Stimulated activated CD8-positive, alpha-beta memory T cell treated with anti-CD3 and anti-CD28 coated beads, Interleukin-15, amount 100 ng/mL, for 48 hours (primary cell): ENCODE data around the gene MRPL20.
"Not testable (repeated sequence)": the region's sequence is repeated elsewhere in the genome, so short reads cannot be mapped to it uniquely, and the experiment has no call there.

ENCODE experiments used
- DNase-seq, 2 donors: peaks; one replicate each; pipeline ENCODE4 v3.0.0-alpha.2; 2020; ENCODE audit warnings: low read depth in 2 of 2

MRPL20 gene

DNA sequence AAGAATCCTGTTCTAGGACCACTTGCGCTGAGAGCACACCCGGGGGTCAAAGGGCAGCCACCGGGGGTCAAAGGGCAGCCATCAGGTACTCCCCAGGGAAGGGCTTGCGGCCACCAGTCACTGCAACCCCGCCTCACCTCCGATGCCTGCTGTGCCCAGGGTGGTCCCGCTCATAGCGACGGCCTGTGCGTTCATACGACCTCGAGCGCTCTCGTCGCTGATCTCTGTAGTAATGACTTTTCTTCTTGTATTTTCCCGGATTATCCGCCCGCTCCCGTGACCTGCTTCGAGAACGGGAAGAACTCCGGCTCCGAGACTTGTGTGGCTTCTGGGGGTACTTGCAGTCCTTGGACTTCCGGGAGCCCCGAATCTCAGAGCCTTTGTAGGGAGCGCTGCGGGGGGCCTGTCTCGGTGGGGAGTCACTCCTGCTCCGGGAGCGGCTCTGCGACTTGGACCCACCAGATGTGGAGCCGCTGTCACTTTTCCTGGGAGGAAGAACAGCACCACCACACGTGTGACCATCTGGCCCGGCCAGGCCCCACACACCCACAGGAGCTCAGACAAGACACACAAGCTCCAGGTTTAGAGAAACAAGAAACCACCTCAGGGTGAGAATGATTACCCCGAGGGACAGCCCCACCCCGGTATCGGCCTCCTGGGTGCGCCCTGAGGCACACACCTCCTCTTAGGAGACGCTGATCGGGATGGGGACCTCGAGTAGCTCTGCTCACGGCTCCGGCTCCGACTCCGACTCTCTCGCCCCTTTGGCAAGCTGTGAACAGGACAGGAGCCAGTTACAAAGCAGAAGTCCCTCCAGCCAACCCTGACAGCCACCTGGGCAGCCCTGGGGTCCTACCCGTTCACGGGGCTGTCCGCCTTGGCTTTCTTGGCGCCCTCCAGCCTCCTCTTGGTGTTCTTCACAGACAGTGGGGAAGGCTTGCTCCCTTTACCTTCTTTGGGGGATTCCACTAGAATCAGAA lies 19.7 kb downstream of the MRPL20 start:
- DNase-seq: no peak

DNA sequence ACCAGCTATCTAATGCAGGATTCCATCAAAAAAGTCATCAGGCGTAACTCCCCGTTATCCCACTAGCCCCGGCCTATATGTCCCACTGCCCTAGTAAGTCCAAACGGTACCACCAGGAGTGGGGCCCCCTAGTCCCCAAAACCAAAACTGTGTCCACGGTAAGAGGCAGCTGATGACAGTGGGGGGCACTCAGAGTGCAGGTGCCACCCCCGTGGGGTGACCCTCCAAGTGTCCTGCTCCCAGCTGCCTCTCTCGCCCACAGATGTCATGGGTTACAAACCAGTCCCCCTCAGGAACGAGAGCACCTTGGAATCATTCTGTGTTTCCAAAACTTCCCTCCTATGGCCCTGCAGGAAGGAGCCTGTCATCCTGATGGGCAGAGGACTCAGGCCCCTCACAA lies 21.2 kb downstream of the MRPL20 start:
- DNase-seq: no peak

DNA sequence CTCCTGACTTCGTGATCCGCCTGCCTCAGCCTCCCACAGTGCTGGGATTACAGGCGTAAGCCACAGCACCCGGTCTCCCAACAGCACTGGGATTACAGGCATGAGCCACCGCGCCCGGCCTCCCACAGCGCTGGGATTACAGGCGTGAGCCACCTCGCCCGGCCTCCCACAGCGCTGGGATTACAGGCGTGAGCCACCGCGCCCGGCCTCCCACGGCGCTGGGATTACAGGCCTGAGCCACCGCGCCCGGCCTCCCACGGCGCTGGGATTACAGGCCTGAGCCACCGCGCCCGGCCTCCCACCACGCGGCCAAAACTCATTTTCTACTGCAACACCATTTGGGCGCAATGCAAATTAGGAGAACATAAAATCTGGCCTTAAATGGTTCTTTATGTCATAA lies 21.8 kb downstream of the MRPL20 start:
- DNase-seq: not testable (repeated sequence)

DNA sequence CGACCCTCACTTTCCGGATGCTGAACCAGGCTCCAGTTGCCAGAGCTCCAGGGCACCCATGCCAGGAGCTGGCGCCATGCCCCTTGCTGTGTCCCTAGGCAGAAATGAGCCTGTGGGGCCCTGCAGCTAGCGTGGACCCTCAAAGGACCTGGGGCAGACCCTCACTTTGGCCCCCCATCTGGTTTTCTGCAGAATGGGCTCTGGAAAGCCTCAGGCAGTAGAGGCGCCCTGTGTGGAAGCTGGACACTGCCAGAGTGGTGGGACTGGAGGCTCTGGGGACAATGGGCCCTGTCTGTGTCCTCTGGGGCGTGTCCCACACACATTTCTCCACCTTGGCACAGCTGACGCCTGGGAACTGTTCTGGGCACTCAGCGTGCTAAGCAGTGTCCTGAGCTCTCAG lies 25.8 kb downstream of the MRPL20 start:
- no peak for DNase-seq

DNA sequence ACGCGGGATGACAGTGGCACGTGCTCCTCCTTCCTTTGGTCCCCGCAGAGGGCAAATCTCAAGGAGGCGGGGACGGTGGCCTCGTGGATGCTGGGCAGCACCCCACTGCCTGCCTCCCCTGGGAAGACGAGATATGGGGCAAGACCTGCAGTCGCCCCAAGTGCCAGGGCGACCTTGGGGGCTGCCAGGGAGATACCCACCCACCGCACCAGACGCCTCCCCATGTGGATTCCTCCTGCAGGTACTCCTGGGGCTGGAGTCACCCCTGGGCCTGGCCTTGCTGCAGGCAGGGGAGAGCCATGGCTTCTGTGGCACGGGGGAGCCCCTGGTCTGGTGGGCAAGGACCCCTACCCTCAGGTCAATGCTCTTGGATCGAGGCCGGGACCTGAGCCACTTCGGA lies 26.2 kb downstream of the MRPL20 start:
- no peak for DNase-seq

DNA sequence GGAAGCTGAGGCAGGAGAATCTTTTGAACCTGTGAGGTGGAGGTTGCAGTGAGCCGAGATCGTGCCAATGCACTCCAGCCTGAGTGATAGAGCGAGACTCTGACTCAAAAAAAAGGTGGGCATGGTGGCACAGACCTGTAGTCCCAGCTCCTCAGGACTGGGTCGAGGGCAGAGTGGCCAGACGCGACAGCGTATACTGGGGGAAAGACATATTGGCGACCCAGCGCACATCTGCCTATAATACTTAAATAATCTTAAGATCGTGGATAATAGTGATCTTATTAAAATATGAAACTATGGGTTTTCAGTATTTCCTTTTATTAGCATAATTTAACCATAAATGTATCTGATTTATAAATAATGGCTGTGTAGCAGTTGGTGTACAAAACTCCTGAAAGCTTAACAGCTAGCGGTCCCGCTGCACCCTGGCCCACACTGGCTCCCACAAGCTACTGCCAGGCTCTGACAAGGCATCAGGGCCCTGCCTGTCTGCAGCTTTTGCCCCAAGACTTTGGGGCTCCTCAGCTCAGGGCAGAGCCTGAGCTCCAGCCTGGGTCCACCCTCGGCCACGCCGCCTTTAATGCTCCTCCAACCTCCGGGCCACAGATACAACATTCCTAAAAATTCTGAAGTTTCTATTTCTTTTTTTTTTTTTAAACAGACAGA lies 29.4 kb downstream of the MRPL20 start:
- no peak for DNase-seq

DNA sequence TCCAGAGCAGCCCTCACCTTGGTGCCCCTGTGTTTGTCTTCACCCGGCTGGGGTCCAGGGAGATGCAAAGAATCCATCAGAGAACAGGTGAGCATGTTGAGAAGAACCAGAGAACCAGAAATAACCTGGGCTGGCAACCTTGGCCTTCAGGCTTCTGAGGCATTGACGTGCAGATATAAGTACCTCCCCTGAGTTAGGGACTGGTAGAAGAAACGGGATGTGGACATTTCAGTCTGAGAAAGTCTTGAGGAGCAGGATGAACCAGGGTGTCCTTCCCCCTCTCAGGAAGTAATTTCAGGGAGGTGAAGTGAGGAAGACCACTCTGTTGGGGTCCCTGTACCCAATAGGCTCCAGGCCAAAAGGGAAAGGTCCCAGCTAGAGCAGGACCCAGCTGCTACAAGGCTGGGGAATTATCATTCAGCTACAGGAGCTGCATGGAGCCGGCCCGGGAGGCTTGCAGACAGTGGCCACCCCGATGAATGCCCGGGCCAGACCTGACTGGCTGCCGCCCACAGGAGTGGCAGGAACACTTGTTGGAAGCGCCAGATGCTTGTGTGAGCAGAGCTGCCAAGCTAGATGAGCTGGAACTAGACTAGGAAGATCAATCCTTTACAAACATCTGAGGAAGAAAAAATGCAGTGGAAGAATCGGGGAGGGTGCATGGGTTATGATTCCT lies 30.4 kb downstream of the MRPL20 start:
- no peak for DNase-seq

DNA sequence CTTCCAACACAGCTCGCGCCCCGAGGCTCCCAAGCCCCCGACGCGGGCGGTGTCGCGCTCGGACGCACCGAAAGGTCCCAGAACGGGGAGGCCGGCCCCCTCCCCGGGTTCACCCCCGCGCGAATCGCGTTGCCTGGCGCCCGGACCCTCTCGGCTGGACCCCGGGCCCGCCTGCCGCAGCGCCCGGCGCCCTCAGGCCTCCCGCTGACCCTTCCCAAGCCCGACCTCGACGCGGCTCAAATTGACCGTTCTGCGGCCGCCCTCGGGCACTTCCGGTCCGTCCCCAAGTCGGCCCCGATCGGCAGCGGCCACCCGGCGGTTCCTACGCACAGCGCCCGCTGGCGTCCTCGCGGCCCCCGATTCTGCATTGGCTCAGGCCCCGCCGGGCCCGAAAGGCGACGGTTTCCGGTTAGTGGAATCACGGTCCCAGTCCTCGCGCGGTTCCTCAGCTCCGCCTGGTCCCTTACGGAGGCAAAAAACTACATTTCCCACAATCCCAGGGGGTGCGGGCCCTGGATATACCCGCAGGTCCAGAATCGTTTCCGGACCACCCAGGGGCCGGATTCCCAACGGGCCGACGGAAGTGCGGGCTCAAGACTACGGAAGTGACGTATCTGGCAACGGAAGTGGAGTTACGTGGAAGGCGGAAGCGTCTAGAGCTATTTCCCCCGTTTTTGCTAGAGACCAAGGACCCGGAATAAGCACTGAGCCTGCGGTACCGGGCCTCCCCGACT lies 32.0 kb downstream of the MRPL20 start, which contains the start of gene AURKAIP1:
AURKAIP1 (minus strand) TSS at position 279 of the 734 bp plus-strand sequence. CDS start 451 bp downstream, outside the sequence.
- peak; percentile 94 to 97 for DNase-seq

DNA sequence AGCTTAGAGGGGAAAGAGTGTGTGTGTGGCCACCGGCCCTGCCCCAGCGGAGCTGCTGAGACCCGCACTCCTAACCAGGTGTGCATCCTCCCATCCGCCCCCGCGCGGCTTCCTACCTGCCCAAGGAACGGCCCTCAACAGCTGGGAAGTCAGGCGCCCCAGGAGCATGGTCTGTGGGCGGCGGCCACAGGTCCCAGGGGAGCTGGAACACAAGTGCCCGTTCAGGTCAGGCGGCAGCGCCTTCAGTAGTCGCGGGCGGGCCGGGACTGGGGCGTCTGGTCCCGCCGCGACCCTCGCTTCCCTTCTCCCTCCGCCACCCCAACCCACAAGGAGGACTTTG lies 32.5 kb downstream of the MRPL20 start:
- DNase-seq: no peak

DNA sequence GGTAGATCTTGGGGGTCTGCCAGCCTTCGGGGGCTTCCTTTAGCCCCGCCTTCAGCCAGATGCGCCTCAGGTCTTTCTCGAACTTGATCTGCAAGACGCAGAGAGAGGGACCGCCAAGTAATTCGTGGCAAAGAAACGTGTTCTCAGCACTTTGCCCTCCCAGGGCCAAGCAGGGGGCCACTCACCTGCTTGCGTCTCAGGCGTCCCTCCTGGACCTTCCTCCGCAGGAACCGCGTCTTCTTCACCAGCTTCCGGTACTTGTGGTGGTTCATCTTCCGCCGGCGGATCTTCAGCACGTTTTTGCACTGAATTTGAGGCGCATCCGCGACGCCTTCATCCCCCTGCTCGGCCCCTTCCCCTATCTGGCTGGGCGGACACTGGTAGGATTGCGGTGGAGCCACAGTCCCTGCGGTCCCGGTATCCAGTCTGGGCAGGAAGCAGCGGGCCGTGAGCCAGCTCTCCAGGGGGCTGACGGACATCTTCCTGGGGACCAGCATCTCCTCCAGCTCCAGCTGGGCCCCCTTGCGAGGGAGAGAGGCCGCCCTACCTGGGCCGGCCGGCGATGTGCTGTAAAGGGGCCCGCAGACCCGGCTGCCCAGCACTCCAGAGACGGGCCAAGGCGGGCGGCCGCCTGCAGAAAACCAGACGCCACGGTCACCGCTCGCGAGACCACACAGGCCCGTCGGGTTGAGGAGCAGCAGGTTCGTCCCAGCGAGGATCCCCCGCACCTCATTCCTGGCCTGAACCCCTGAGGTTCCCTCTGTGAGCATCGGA lies 33.1 kb downstream of the MRPL20 start:
- no peak for DNase-seq

DNA sequence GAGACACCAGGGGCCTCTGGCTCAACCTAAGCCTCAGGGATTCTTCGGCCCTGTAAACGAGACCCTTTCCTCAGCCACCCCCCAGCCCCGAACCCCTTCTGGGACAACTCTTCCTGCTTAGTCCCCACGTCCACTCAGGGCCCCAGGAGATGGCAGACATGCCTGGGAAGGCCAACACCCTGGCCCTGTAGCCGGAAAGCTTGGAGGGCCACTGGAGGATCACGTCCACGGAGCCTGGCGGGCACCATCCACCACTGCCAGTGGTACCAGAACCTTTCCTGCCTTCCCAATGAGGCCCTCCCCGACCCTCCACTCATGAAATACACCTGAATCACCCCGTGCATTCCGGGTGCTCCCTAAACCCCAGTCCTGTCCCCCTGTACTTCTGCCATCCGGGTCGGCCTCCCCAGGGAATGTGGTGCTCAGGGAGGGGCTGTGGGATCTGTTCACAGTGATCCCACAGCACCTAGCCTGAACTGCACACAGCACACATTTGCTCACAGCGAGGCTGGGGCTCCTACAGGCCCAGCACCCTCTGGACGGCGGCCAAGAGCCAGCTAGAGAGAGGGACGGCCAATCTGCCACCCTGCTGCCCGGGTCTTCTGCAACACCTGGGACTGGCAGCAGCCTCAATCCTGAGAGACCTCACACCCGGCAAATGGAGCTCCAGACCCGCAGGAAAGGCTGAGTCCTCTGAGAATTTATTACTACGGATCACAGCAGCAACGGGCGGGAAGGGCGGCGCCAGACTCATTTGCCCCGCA lies 33.9 kb downstream of the MRPL20 start:
- no peak for DNase-seq

DNA sequence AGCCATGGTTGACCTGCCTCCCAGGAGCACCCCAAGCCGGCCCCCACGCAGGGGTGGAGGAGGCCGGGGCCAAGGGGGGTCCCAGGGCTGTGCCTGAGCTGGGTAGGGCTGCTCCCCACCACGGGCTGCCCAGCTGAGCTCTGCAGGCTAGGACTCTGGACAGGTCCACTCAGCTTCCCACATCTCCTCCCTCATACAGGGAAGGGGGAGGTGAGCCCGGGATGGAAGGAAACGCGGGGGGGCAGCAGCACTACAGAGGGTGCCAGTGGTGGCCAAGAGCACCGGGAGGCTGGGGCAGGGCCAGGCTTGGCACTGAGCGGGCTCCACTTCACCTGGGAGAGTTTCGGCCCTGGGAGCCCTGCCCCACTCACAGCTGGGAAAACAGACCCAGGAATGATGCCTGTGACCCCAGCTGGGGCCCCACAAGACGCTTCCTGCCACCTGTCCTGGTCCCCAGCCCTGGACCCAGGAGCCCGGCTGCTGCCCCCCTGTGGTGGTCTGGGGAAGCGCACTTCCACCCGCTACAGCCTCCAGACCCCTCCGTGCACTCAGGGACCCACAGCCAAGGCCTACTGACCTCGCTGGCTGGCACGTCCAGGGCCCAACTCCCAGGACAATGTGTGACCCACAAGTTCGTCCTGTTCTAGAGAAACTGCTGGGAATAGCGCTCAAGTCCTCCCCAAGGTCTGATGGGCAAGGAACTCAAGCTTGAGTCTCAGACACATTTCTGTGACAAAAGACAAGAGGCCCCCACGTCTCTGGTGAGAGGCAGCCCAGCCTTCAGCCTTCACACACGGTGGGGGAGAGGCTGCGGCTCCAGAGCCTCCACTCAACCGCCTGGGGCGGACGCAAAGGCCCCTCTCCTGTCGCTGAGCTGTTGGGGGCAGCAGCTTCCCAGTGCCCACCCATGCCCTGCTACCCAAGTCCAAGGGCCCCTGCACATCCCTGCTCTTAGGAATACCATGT lies 35.1 kb downstream of the MRPL20 start:
- peak; percentile 64 to 66 for DNase-seq

DNA sequence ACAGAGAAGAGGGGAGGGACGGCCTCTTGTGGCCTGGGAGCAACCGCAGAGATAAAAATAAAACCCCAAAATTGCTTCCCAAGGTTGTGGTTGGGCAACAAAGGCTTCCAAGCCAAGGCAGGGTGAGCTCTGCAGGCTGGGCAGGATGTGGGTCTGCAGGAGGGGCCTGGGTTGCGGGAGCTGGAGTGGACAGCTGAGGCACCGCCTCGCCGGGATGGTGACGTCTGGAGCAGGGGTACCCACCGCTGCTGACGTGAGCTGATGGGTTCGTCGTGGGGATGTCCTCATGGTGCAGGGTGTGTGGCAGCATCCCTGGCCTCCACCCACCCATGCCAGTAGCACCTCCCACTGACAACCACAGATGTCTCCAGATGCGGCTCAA lies 35.7 kb downstream of the MRPL20 start:
- DNase-seq: peak in 1 of 2 donors; percentile 21

DNA sequence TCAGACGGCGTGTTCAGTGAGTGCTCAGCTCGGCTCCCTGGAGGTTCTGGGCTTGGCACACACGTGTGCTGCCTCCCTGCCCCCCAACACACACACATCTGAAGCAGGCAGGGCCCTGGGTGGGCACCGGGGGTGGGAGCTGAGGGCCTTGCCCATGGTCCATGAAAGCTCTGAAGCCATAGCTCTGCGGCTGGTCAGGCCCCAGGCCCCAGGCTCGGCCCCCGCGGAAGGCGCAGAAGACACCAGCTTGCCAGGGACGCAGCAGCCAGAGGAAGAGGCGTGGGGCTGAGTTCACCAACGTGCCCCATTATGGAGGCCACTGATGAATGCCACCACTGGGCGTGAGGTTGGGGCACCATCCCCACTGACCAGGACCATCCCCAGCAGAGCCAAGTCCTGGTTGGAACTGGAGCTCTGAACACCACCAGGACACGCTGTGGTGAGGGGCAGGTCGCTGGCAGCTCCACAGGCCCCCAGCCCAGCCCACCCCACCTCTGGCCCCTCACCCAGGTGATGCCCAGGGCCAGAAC lies 36.3 kb downstream of the MRPL20 start:
- no peak for DNase-seq

DNA sequence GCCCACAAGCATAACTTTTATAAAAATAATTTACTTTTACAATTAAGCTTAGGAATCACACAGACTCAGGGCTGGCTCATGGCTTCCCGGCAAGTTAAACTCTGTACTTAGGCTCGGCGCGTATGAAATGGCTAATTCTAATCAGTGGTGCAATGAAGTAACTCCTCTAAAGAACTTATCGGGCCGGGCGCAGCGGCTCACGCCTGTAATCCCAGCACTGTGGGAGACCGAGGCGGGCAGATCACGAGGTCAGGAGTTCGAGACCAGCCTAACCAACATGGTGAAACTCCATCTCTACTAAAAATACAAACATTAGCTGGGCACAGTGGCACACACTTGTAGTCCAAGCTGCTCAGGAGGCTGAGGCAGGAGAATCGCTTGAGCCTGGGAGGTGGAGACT lies 37.0 kb downstream of the MRPL20 start:
- not testable (repeated sequence) for DNase-seq

DNA sequence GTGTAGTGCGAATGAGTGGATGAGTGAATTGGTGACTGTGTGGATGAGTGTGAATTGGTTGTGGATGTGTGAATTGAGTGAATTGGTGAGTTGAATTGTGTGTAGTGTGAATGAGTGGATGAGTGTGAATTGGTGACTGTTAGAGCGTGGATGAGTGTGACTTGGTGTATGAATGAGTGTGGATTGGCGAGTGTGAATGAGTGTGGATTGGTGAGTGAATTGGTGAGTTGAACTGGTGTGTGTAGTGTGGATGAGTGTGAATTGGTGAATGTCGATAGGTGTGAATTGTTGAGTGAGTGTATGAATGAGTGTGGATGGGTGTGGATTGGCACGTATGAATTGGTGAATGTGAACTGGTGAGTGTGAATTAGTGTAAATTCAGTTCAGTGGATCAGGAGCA lies 39.8 kb downstream of the MRPL20 start:
- DNase-seq: no peak

DNA sequence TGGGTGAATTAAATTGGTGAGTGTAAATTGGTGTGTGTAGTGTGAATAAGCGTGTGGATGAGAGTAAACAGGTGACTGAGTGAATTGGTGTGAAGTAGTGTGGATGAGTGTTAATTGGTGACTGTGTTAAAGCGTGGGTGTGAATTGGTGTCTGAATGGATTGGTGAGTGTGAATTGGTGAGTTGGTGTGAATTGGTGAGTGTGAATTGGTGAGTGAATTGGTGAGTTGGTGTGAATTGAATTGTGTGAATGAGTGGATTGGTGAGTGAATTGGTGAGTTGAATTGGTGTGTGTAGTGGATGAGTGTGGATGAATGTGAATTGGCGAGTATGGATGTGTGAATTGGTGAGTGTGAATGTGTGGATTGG lies 40.4 kb downstream of the MRPL20 start:
- no peak for DNase-seq

DNA sequence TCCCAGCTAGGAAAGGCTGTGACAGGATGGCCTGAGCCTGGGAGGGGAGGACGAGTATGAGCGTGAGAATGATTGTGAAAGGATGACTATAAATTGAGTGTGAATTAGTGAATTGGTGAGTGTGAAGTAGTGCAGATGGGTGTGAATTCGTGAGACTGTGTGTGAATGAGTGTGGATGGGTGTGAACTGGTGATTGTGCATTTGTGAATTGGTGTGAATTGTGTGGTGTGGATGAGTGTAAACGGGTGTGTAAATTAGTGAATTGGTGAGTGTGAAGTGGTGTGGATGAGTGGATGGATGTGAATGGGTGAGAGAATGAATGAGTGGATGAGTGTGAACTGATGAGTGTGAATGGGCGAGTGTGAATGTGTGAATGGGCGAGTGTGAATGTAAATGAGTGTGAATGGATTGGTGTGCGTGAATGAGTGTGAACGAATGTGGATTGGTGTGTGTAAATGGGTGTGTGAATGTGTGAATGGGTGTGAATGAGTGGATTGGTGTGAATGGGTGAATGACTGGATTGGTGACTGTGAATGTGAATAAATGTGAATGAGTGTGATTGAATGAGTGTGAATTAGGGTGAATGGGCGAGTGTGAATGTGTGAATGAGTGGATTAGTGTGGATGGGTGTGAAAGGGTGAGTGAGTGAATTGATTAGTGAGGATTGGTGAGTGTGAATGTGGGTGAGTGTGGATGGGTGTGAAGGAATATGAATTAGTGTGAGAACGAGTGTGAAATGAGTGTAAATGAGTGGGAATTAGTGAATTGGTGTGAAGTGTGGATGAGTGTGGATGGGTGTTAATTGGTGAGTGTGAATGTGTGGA lies 41.0 kb downstream of the MRPL20 start:
- DNase-seq: no peak
